Choroid plexus epithelial cell (primary cell): Measurements from ENCODE around the gene SAMD11.

ENCODE experiments used
- DNase-seq: peaks from one replicate; pipeline ENCODE4 v3.0.0-alpha.2; 2010; ENCODE audit warnings: low read depth
- H3K4me3 ChIP-seq: 2 replicates; pipeline ENCODE4 v1.5.1; 2011; ENCODE audit warnings: low read depth, mild to moderate bottlenecking, control low read depth, low read length, moderate library complexity
- TF ChIP-seq, protein P1 (sequence below): conservative IDR thresholded peaks from 2 replicates; pipeline ENCODE4 v1.5.1; 2011; ENCODE audit warnings: low read depth, mild to moderate bottlenecking, control low read depth, inconsistent platforms, low read length, moderate library complexity

The SAMD11 gene

DNA sequence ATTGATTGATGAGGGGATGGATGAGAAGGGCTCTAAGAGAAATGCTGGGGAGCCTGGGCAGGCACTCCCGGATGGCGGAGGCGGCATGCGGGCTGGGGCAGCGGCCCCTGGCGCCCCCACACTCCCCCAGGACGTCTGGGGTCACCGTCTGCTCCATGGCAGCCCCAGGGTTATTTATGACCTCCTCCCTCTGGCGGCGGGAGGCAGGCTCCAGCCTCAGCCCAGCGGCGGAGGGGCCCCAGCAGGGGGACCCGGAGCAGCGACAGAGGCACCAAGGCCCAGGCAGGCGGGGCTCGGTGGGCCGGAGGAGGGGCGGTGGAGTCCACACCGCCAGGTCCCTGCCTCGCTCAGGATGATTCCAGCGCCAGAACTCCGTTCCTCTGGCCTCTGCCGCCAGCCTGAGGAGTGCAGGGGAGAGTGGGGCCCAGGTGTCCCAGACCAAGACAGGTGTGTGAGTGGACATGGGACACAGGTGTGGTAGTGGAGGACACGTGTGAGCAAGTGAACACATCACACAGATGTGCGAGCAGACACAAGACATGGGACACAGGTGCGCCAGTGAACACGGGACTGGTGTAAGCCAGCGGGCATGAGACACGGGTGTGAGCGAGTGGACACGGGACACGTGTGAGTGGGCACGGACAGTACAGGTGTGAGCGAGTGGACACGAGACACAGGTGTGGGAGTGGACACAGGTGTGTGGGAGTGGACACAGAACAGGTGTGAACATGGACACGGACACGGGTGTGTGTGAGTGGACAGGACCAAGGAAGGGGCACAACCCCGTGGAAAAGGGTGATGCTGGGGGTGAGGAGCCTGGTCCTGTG, 2.5 kb upstream of the SAMD11 start:
- TF ChIP-seq, protein P1, sequence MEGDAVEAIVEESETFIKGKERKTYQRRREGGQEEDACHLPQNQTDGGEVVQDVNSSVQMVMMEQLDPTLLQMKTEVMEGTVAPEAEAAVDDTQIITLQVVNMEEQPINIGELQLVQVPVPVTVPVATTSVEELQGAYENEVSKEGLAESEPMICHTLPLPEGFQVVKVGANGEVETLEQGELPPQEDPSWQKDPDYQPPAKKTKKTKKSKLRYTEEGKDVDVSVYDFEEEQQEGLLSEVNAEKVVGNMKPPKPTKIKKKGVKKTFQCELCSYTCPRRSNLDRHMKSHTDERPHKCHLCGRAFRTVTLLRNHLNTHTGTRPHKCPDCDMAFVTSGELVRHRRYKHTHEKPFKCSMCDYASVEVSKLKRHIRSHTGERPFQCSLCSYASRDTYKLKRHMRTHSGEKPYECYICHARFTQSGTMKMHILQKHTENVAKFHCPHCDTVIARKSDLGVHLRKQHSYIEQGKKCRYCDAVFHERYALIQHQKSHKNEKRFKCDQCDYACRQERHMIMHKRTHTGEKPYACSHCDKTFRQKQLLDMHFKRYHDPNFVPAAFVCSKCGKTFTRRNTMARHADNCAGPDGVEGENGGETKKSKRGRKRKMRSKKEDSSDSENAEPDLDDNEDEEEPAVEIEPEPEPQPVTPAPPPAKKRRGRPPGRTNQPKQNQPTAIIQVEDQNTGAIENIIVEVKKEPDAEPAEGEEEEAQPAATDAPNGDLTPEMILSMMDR = peak; percentile 58
- DNase-seq = peak; percentile 76
- H3K4me3 ChIP-seq = no peak overlapping the region

DNA sequence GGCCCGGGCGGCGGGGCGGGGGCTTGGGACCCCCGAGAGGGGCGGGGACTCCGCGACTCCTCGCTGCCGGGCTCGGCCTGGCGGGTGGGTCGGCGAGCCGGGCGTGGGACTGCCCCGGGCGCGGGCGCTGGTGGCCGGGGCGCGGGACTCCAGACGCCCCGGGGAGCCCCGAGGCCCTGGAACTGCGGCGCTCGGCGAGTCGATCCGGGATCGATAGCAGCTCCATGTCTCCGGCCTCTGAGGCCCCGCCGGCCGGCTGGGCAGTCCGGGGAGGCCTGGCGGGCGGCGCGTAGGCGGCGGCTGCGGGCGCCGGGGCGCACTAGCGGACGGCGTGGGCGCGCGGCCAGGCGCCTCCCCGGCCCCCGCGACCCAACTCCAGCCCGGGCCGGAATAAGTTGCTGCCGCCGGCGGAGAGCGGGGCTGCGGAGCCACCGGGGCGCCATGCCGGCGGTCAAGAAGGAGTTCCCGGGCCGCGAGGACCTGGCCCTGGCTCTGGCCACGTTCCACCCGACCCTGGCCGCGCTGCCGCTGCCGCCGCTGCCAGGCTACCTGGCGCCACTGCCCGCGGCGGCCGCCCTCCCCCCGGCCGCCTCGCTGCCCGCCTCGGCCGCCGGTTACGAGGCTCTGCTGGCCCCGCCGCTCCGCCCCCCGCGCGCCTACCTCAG, 400 bp downstream of the SAMD11 start:
- DNase-seq = no peak
- H3K4me3 ChIP-seq = peak overlapping the region; percentile 66
- TF ChIP-seq, protein P1 = no peak

DNA sequence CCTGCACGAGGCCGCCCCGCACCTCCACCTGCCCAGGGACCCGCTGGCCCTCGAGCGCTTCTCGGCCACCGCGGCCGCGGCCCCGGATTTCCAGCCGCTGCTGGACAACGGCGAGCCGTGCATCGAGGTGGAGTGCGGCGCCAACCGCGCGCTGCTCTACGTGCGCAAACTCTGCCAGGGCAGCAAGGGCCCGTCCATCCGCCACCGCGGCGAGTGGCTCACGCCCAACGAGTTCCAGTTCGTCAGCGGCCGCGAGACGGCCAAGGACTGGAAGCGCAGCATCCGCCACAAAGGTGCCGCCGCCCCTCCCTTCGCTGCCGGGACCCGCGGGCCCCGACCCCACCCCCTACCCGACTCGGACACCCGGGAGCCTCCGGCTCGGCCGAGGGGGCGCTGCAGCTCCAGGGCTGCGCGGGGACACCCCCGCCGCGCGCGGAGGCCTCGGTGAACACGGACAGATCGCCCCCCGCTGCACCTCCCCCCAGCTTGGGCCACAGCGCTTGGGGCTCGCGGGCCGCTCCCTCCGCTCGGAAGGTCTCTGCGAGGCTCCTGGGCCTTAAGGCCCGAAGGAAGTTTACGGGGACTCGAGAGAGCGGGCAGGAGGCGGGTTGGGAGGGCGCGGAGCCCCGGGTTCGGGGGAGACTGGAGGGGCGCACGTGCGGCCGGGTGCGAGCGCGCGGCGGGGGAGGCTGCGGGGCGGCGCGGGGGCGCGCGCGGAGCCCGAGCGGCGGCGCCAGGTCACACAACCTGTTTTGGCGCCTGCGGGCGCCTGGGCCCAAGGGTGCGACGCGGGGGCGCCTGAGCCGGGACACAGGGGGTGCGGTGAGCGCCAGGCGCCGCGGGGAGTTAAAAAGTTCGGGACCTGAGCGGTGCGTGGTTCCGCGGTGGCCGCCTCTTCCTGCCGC, 1.2 kb downstream of the SAMD11 start:
- peak overlapping the region; percentile 66 for H3K4me3 ChIP-seq
- TF ChIP-seq, protein P1 = no peak
- DNase-seq = no peak

DNA sequence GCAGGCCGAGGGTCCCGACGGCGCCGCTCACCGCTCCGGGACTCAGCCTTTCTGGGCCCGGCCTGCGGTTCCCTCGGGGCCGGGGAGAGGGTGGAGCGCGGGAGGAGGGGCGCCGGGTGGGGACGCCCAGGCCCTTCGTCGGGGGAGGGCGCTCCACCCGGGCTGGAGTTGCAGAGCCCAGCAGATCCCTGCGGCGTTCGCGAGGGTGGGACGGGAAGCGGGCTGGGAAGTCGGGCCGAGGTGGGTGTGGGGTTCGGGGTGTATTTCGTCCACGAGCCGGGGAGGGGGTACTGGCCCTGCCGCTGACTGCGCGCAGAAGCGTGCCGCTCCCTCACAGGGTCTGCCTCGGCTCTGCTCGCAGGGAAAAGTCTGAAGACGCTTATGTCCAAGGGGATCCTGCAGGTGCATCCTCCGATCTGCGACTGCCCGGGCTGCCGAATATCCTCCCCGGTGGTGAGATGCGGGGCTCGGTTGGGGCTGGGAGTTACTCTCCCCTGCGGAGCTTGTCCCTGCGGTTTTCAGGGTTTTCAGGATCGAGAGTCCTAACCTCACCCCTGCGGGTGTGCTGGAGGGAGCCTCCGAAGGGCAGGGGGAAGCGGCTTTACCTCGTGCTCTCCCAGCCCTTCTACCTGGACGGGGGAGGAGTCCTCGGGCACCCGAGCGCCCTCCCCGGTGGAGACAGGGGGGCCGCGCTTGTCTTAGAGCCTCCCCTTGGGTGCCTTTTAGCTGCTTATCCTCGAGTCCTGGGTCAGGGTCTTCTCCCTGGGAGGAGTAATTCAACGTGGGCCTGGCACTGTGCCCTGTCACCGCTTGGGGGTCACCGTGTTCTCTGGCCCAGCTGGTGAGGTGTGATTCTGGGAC, 2.1 kb downstream of the SAMD11 start:
- DNase-seq = peak; percentile 45
- peak overlapping the region; percentile 66 for H3K4me3 ChIP-seq
- TF ChIP-seq, protein P1 = no peak

DNA sequence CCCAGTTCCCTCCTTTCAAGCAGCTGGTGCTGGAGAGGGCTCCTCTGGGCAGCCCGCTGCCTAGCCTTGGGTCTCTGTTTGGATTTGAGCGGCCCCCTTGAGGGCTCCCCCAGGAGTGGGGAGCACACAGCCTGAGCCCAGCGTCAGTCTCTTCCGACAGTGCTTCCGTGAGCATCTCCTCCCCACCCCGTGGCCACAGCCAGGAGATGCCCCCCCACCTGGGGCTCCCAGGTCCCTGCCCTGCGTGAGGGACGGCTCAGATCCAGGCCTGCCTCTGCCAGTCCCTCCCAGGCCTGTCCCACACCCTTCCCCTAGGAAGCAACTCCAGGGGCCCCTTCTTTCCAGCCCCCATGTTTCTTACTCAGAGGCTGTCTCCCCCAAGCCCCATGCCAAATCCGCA, 3.5 kb downstream of the SAMD11 start:
- TF ChIP-seq, protein P1 = no peak
- no peak for DNase-seq
- H3K4me3 ChIP-seq = no peak overlapping the region

DNA sequence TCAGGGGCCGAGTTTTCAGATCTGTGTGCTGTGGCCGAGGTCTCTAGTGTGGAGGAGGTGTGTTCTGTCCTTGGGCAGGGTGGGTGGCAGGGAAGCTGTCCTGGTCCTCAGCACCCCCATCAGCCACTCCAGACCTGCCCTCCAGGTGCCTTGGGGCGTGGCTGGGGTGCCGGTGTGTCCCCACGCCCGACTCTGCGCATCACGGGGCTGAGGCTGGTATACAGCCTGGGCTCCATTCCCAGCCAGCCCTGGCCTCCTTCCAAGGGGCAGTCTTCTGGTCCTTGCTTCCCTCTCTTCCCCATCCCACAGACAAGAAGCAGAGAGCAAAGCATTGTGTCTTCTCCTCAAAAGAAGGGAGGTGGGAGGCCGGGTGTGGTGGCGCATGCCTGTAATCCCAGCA, 4.0 kb downstream of the SAMD11 start:
- no peak for DNase-seq
- TF ChIP-seq, protein P1 = no peak
- H3K4me3 ChIP-seq = no peak overlapping the region
